ENCODE results near the gene TGFBI. TPM values are rescaled to one million over a fixed set of nuclear protein-coding genes. Genes with fewer than 3 reads are reported as not detected.

Gene TGFBI
- total RNA-seq, 2 experiments from 2014 or later, result 0.23 TPM; not detected in 1

GRCh38 chr5:136058039-136058971 is 29.5 kb downstream of the TGFBI start:
- ChIA-PET CTCF (no interaction called here), POLR2A (no interaction called here)

GRCh38 chr5:136058972-136059354 is 30.2 kb downstream of the TGFBI start:
- CTCF ChIA-PET, result no interaction called here
- POLR2A ChIA-PET, result no interaction called here

- POLR2A ChIA-PET, result no interaction called here
- CTCF ChIA-PET, result no interaction called here
Observed at GRCh38 chr5:136060963-136061362, 32.2 kb downstream of the TGFBI start.

- ChIA-PET POLR2A (no interaction called here), CTCF (interaction anchor here (1.0 to 1.5 kb wide), 3 partner anchors 86 to 176 kb away, joined by 3 read pairs; no protein-coding TSS in a partner anchor)
Observed at GRCh38 chr5:136061630-136062365, 33.0 kb downstream of the TGFBI start.

- POLR2A ChIA-PET, result no interaction called here
- CTCF ChIA-PET, result interaction anchor here (0.6 to 1.5 kb wide), 10 partner anchors 12 to 183 kb away, joined by 3 to 5 read pairs (median 3); no protein-coding TSS in a partner anchor
Observed at GRCh38 chr5:136062366-136063274, 33.8 kb downstream of the TGFBI start.

GRCh38 chr5:136063778-136064465 is 35.1 kb downstream of the TGFBI start:
- POLR2A ChIA-PET, result interaction anchor here (0.6 kb wide), 1 partner anchor 41 kb away, joined by 4 read pairs; no protein-coding TSS in a partner anchor
- CTCF ChIA-PET, result interaction anchor here (1.0 to 1.4 kb wide), 7 partner anchors 14 to 184 kb away, joined by 3 to 5 read pairs (median 3); no protein-coding TSS in a partner anchor

GRCh38 chr5:136064510-136064909 is 35.7 kb downstream of the TGFBI start:
- POLR2A ChIA-PET, result no interaction called here

GRCh38 chr5:136065588-136065987 is 36.8 kb downstream of the TGFBI start:
- CTCF ChIA-PET, result no interaction called here
- POLR2A ChIA-PET, result no interaction called here

More at GRCh38 chr5:136064510-136064909, 35.7 kb downstream of the TGFBI start:
- CTCF ChIA-PET, result interaction anchor here (1.1 kb wide), 1 partner anchor 174 kb away, joined by 3 read pairs; no protein-coding TSS in a partner anchor

- ChIA-PET POLR2A (no interaction called here), CTCF (no interaction called here)
Observed at GRCh38 chr5:136066661-136067271, 38.0 kb downstream of the TGFBI start.

GRCh38 chr5:136067422-136067821 is 38.6 kb downstream of the TGFBI start:
- ChIA-PET POLR2A (no interaction called here), CTCF (no interaction called here)

- CTCF ChIA-PET, result no interaction called here
- POLR2A ChIA-PET, result no interaction called here
Observed at GRCh38 chr5:136070486-136071285, 41.9 kb downstream of the TGFBI start.

- ChIA-PET CTCF (no interaction called here), POLR2A (interaction anchor here (0.7 kb wide), 1 partner anchor 72 kb away, joined by 3 read pairs; no protein-coding TSS in a partner anchor)
Observed at GRCh38 chr5:136073714-136074529, 45.1 kb downstream of the TGFBI start.

GRCh38 chr5:136075466-136075891 is 46.7 kb downstream of the TGFBI start:
- POLR2A ChIA-PET, result no interaction called here
- CTCF ChIA-PET, result no interaction called here

- POLR2A ChIA-PET, result no interaction called here
- CTCF ChIA-PET, result no interaction called here
Observed at GRCh38 chr5:136076067-136076466, 47.3 kb downstream of the TGFBI start.

GRCh38 chr5:136076881-136077445 is 48.2 kb downstream of the TGFBI start:
- ChIA-PET POLR2A (no interaction called here), CTCF (no interaction called here)

- POLR2A ChIA-PET, result no interaction called here
- CTCF ChIA-PET, result interaction anchor here (1.0 kb wide), 2 partner anchors 134 to 191 kb away, joined by 3 read pairs; no protein-coding TSS in a partner anchor
Observed at GRCh38 chr5:136079195-136079985, 50.6 kb downstream of the TGFBI start.

Data from activated CD8-positive, alpha-beta memory T cell treated with anti-CD3 and anti-CD28 coated beads for 36 hours (primary cell).